Astrocyte (in vitro differentiated cells and primary cell): Measurements from ENCODE around the gene JAKMIP3.

Experiments
- EZH2 ChIP-seq: IDR thresholded peaks from 2 replicates; pipeline ENCODE4 v1.6.1; 2012; ENCODE audit warnings: mild to moderate bottlenecking, low read length, inconsistent platforms; ENCODE audit not compliant: insufficient read depth
- TF ChIP-seq, protein P1 (sequence below): IDR thresholded peaks from 2 replicates; pipeline ENCODE4 v1.5.1; 2011; ENCODE audit warnings: low read depth, mild to moderate bottlenecking, inconsistent platforms, low read length, moderate library complexity; ENCODE audit not compliant: insufficient read depth

DNA sequence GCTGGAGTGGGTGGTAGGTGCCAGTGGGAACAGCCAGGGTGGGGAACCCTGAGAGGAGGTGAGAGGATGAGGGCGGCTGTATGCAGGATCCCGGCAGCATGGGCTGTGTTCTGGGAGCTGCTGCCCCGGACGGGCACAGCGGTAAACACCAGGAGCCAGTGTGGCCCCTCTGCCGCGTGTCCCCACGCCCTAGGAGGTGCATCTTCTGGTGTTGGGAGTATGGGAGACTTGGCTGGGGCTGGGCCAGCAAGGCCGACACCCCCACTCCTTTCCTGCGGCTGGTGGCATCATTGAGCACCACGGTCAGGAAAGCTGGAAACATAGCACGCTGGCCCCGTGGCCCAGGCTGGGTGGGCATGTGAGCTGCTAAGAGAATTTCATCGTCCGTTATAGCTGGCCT is 24.4 kb upstream of the JAKMIP3 start:
- TF ChIP-seq, protein P1, sequence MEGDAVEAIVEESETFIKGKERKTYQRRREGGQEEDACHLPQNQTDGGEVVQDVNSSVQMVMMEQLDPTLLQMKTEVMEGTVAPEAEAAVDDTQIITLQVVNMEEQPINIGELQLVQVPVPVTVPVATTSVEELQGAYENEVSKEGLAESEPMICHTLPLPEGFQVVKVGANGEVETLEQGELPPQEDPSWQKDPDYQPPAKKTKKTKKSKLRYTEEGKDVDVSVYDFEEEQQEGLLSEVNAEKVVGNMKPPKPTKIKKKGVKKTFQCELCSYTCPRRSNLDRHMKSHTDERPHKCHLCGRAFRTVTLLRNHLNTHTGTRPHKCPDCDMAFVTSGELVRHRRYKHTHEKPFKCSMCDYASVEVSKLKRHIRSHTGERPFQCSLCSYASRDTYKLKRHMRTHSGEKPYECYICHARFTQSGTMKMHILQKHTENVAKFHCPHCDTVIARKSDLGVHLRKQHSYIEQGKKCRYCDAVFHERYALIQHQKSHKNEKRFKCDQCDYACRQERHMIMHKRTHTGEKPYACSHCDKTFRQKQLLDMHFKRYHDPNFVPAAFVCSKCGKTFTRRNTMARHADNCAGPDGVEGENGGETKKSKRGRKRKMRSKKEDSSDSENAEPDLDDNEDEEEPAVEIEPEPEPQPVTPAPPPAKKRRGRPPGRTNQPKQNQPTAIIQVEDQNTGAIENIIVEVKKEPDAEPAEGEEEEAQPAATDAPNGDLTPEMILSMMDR: no peak
- TF ChIP-seq EZH2: no peak
